ENCODE measurements around the gene THRSP.
A peak's percentile ranks its signal among the peaks of the same experiment; 100 is the strongest.
"Not testable (repeated sequence)": the region's sequence is repeated elsewhere in the genome, so short reads cannot be mapped to it uniquely, and the experiment has no call there.

THRSP gene

GRCh38 chr11:78066471-78066870, 2.8 kb downstream of the THRSP start:
- no peak for DNase-seq (ENCODE audit: low read depth in 3 of 3)

- DNase-seq (ENCODE audit: low read depth in 3 of 3) = no peak
Measured at GRCh38 chr11:78067704-78068103, 4.0 kb downstream of the THRSP start.

GRCh38 chr11:78069465-78069864, 5.8 kb downstream of the THRSP start:
- no peak for DNase-seq (ENCODE audit: low read depth in 3 of 3)

- DNase-seq (ENCODE audit: low read depth in 3 of 3) = no peak
Measured at GRCh38 chr11:78070621-78071020, 7.0 kb downstream of the THRSP start.

- DNase-seq (ENCODE audit: low read depth in 3 of 3) = no peak
Measured at GRCh38 chr11:78071717-78072116, 8.1 kb downstream of the THRSP start.

GRCh38 chr11:78072455-78072854, 8.8 kb downstream of the THRSP start:
- DNase-seq (ENCODE audit: low read depth in 3 of 3) = no peak

GRCh38 chr11:78074756-78075155, 11.1 kb downstream of the THRSP start:
- no peak for DNase-seq (ENCODE audit: low read depth in 3 of 3)

GRCh38 chr11:78076733-78077403, 13.2 kb downstream of the THRSP start:
- no peak for DNase-seq (ENCODE audit: low read depth in 3 of 3)

- not testable (repeated sequence) for DNase-seq (ENCODE audit: low read depth in 3 of 3)
Measured at GRCh38 chr11:78077592-78077991, 13.9 kb downstream of the THRSP start.

GRCh38 chr11:78078218-78079167, 14.8 kb downstream of the THRSP start:
- no peak for DNase-seq (ENCODE audit: low read depth in 3 of 3)

- DNase-seq (ENCODE audit: low read depth in 3 of 3) = peak; percentile 29 to 51 (median 43)
Measured at GRCh38 chr11:78079232-78080083, 15.8 kb downstream of the THRSP start, which contains the start of gene NDUFC2. Gene NDUFC2, minus strand, starts transcription at chr11:78079862. Its CDS starts 118 bp downstream, at chr11:78079744.

GRCh38 chr11:78080084-78080817, 16.6 kb downstream of the THRSP start:
- no peak for DNase-seq (ENCODE audit: low read depth in 3 of 3)

GRCh38 chr11:78080818-78081495, 17.3 kb downstream of the THRSP start:
- DNase-seq (ENCODE audit: low read depth in 3 of 3) = no peak

- no peak for DNase-seq (ENCODE audit: low read depth in 3 of 3)
Measured at GRCh38 chr11:78081583-78081982, 17.9 kb downstream of the THRSP start.

- DNase-seq (ENCODE audit: low read depth in 3 of 3) = no peak
Measured at GRCh38 chr11:78082146-78082545, 18.5 kb downstream of the THRSP start.

- no peak for DNase-seq (ENCODE audit: low read depth in 3 of 3)
Measured at GRCh38 chr11:78083021-78083420, 19.4 kb downstream of the THRSP start.

GRCh38 chr11:78084506-78084905, 20.8 kb downstream of the THRSP start:
- DNase-seq (ENCODE audit: low read depth in 3 of 3) = not testable (repeated sequence)

GRCh38 chr11:78085972-78086371, 22.3 kb downstream of the THRSP start:
- DNase-seq (ENCODE audit: low read depth in 3 of 3) = no peak

- DNase-seq (ENCODE audit: low read depth in 3 of 3) = not testable (repeated sequence)
Measured at GRCh38 chr11:78086521-78087074, 22.9 kb downstream of the THRSP start.

GRCh38 chr11:78094250-78094649, 30.6 kb downstream of the THRSP start:
- DNase-seq (ENCODE audit: low read depth in 3 of 3) = no peak
